ENCODE results near the gene ZNF681.

The ZNF681 gene

GRCh38 chr19:23716792-23717191, 41.9 kb downstream of the ZNF681 start:
- TF ChIP-seq YY1 (IDR thresholded peaks at IDR 0.05; ENCODE audit: low read depth), result no peak
- no peak for TF ChIP-seq CREB1 (IDR thresholded peaks at IDR 0.05; ENCODE audit: low read depth)
- no peak for TF ChIP-seq TAF1 (IDR thresholded peaks at IDR 0.05; ENCODE audit: low read depth)
- TF ChIP-seq CEBPB (IDR thresholded peaks at IDR 0.05), result no peak
- TF ChIP-seq EGR1 (IDR thresholded peaks at IDR 0.05), result no peak
- TF ChIP-seq FOXM1 (IDR thresholded peaks at IDR 0.05; ENCODE audit: borderline replicate concordance, low read depth), result no peak
- TF ChIP-seq USF1 (IDR thresholded peaks at IDR 0.05), result no peak
- no peak for TF ChIP-seq TCF12 (IDR thresholded peaks at IDR 0.05; ENCODE audit: low read depth)
- no peak for TF ChIP-seq REST (IDR thresholded peaks at IDR 0.05; ENCODE audit: low read depth)
- TF ChIP-seq TEAD4 (IDR thresholded peaks at IDR 0.05), result no peak
- no peak for TF ChIP-seq MAX (IDR thresholded peaks at IDR 0.05)
- no peak for TF ChIP-seq NFIC (IDR thresholded peaks at IDR 0.05)
- TF ChIP-seq EP300 (IDR thresholded peaks at IDR 0.05; ENCODE audit: borderline replicate concordance), result no peak
- TF ChIP-seq RAD21 (IDR thresholded peaks at IDR 0.05; ENCODE audit: low read depth), result no peak
- no peak for TF ChIP-seq ZBTB7A (IDR thresholded peaks at IDR 0.05; ENCODE audit: low read depth)

GRCh38 chr19:23709347-23709746, 49.3 kb downstream of the ZNF681 start:
- TF ChIP-seq YY1 (IDR thresholded peaks at IDR 0.05; ENCODE audit: low read depth) (no peak), USF1 (IDR thresholded peaks at IDR 0.05) (no peak), TCF12 (IDR thresholded peaks at IDR 0.05; ENCODE audit: low read depth) (no peak), FOXM1 (IDR thresholded peaks at IDR 0.05; ENCODE audit: borderline replicate concordance, low read depth) (no peak), CEBPB (IDR thresholded peaks at IDR 0.05) (no peak), TAF1 (IDR thresholded peaks at IDR 0.05; ENCODE audit: low read depth) (no peak)

- TF ChIP-seq MAX (IDR thresholded peaks at IDR 0.05) (no peak), USF1 (IDR thresholded peaks at IDR 0.05) (no peak), RAD21 (IDR thresholded peaks at IDR 0.05; ENCODE audit: low read depth) (no peak)
Measured at GRCh38 chr19:23706657-23707056, 52.0 kb downstream of the ZNF681 start.

GRCh38 chr19:23699521-23699860, 59.2 kb downstream of the ZNF681 start:
- TF ChIP-seq USF1 (IDR thresholded peaks at IDR 0.05) (no peak), EP300 (IDR thresholded peaks at IDR 0.05; ENCODE audit: borderline replicate concordance) (no peak), REST (IDR thresholded peaks at IDR 0.05; ENCODE audit: low read depth) (no peak), FOXM1 (IDR thresholded peaks at IDR 0.05; ENCODE audit: borderline replicate concordance, low read depth) (no peak), EGR1 (IDR thresholded peaks at IDR 0.05) (no peak), TEAD4 (IDR thresholded peaks at IDR 0.05) (no peak), MAX (IDR thresholded peaks at IDR 0.05) (no peak), ZBTB7A (IDR thresholded peaks at IDR 0.05; ENCODE audit: low read depth) (no peak), NFIC (IDR thresholded peaks at IDR 0.05) (no peak), TAF1 (IDR thresholded peaks at IDR 0.05; ENCODE audit: low read depth) (no peak), YY1 (IDR thresholded peaks at IDR 0.05; ENCODE audit: low read depth) (no peak), TCF12 (IDR thresholded peaks at IDR 0.05; ENCODE audit: low read depth) (no peak), CREB1 (IDR thresholded peaks at IDR 0.05; ENCODE audit: low read depth) (no peak), CEBPB (IDR thresholded peaks at IDR 0.05) (no peak)

- TF ChIP-seq RAD21 (IDR thresholded peaks at IDR 0.05; ENCODE audit: low read depth) (no peak), NFIC (IDR thresholded peaks at IDR 0.05) (peak; percentile 56)
Measured at GRCh38 chr19:23698711-23699520, 59.8 kb downstream of the ZNF681 start.
